Measurements from ENCODE around the gene PSMD3.
A peak's percentile ranks its signal among the peaks of the same experiment; 100 is the strongest.

Gene PSMD3

DNA sequence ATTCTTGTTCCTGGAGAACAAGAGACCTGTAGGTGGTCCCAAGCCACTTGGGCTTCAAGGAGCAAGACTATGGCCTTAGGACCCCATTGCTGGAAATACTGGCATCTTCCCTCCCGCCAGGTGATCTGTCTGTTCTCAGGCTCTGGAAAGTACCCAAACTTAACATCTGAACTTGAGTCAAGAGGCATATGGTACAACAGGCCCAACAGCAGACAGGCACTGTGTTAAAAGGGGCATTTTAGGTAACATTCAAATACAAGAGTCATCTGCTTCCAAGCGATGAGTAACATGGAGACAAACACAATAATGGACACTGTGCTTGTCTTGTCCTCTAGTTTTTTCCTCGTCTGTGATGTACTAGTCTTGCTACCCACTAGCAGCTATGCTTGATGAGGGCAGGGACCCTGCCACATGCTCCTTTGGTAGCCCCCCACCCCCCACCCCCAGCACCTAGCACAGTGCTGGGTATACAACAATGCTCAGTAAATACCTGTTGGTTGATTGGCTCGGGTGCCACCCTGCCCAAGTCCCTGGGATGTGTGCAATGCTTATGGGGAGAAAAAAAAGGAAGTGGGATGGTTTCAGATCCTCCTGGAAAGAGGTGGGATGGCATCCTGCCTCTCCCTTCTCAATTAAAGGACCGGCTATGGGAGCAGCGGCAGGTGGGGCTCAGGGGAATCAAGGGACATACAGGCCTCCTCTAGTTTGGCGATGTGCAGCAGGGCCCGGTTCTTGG lies 54.0 kb downstream of the PSMD3 start:
- Histone ChIP-seq H3K27ac (no peak overlapping the region), H3K4me3 (no peak overlapping the region)

DNA sequence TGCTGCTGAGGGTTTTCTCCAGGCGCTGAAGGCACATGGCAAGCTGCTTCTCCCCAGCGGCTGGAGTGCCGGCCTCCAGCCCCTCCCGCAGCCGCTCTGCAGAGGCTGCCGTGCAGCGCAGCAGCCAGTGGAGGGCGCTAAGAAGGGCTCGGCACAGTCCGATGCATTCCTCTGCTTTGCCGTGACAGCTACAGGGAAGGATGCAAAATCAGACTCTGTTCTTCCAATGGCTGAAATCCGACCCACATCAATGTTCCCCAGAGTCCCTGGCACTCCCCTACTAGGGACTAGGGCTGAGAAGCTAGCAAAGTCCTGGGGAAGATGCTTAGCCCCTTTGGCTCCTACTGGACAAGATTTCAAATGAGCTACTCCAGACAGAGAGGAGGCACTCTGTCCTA lies 54.6 kb downstream of the PSMD3 start:
- H3K27ac ChIP-seq: no peak overlapping the region
- H3K4me3 ChIP-seq: no peak overlapping the region

GRCh38 chr17:40038882-40039513 lies 58.4 kb downstream of the PSMD3 start:
- no peak overlapping the region for H3K4me3 ChIP-seq
- H3K27ac ChIP-seq: peak overlapping the region in 5 of 21 experiments; percentile 12 to 62 (median 29)

DNA sequence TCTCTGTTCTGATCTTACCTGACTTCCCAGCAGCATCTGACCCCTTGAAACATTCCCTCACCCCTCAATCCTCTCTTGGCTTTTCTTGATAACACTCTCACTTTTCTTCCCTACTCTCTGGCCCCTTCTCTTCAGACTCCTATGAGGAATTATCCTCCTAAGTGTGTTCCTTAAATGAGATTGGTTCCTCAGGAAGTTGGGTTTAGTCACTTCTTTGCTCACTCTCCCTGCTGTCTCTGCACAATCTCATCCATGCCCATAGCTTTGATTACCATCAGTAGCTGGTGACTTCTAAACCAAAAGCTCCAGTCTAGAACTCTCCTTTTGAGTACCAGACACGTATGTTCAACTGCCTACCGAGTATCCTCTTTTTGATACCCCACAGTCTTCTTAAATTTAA lies 60.6 kb downstream of the PSMD3 start:
- H3K27ac ChIP-seq: no peak overlapping the region

More for the DNA sequence above, 60.6 kb downstream of the PSMD3 start:
- no peak overlapping the region for H3K4me3 ChIP-seq

Data from skin epidermis (tissue), 12 donors.